Brain microvascular endothelial cell (primary cell): ENCODE results near the gene ZNF668.
A peak's percentile ranks its signal among the peaks of the same experiment; 100 is the strongest.

Source experiments
- DNase-seq: peaks from one replicate; pipeline ENCODE4 v3.0.0-alpha.2; 2020
- H3K27ac ChIP-seq: fragments of 250-450 bp; sonication (Bioruptor Pico); 2 replicates; pipeline ENCODE4 v1.5.1; 2020; ENCODE audit warnings: mild to moderate bottlenecking, moderate library complexity
- H3K27me3 ChIP-seq: fragments of 250-450 bp; sonication (Bioruptor Pico); replicated peaks from 2 replicates; pipeline ENCODE4 v1.5.1; 2020; ENCODE audit warnings: mild to moderate bottlenecking
- H3K36me3 ChIP-seq: fragments of 250-450 bp; sonication (Bioruptor Pico); replicated peaks from 2 replicates; pipeline ENCODE4 v1.5.1; 2020; ENCODE audit warnings: mild to moderate bottlenecking
- H3K4me3 ChIP-seq: 2 replicates; pipeline ENCODE4 v1.5.1; 2011; ENCODE audit warnings: low read depth, mild to moderate bottlenecking, control low read depth, low read length, moderate library complexity
- in situ Hi-C: cut with HindIII; loops from 2 replicates; pipeline ENCODE4 v1.10.0; 2017; ENCODE audit warnings: low sequenced_read_pairs, low pct_ligation_motif_present
- TF ChIP-seq, protein P1 (sequence below): IDR thresholded peaks from 2 replicates; pipeline ENCODE4 v1.5.1; 2011; ENCODE audit warnings: low read depth, mild to moderate bottlenecking, moderate library complexity, low read length, control low read depth, inconsistent platforms; ENCODE audit errors: missing control alignments

The ZNF668 gene

DNA sequence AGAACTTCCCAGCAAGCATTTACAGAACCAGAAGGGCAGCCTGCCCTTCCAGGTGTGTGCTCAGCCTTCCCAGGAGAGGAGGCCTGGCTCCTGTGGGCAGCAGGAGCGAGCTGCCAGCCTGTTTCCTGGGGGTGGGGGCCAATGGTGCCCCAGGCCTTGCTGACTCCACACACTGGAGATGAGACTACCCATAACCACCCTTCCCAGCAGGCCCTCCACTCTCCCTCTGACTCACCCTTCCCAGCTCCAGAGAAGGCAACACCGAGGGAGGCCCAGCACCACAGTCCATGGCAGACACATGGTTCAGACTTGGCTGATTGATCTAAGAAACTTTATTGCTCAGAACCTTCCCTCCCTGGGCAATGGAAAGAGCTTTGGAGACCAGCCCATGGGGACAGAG, 16.5 kb upstream of the ZNF668 start:
- TF ChIP-seq, protein P1, sequence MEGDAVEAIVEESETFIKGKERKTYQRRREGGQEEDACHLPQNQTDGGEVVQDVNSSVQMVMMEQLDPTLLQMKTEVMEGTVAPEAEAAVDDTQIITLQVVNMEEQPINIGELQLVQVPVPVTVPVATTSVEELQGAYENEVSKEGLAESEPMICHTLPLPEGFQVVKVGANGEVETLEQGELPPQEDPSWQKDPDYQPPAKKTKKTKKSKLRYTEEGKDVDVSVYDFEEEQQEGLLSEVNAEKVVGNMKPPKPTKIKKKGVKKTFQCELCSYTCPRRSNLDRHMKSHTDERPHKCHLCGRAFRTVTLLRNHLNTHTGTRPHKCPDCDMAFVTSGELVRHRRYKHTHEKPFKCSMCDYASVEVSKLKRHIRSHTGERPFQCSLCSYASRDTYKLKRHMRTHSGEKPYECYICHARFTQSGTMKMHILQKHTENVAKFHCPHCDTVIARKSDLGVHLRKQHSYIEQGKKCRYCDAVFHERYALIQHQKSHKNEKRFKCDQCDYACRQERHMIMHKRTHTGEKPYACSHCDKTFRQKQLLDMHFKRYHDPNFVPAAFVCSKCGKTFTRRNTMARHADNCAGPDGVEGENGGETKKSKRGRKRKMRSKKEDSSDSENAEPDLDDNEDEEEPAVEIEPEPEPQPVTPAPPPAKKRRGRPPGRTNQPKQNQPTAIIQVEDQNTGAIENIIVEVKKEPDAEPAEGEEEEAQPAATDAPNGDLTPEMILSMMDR: no peak
- DNase-seq: peak; percentile 49
- H3K27me3 ChIP-seq: no peaks in the 10 kb centered on the region
- H3K27ac ChIP-seq: no peak overlapping the region
- peaks cover 12% of the 10 kb centered on the region for H3K36me3 ChIP-seq
- in situ Hi-C loops: no loop called here
- no peak overlapping the region for H3K4me3 ChIP-seq

DNA sequence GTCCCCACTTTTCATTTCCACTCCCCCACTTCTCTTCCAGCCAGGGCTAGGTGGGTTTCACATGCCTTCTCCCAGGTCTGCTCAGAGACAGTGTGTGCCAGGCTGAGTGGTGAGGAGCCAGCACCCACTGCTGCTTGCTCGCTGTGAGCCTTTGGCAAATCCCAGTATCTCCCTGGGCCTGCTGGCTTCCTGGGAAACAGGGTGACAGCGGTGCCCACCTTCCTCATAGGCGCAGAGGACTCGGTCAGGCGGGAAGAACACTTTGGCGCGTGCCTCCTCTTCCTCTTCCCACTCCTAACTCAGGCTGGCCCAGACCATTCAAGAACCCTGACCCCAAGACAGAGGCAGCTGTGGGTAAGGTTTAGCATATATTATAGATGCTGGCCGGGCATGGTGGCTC, 15.2 kb upstream of the ZNF668 start:
- Histone ChIP-seq H3K27ac (no peak overlapping the region), H3K36me3 (peaks cover 12% of the 10 kb centered on the region), H3K4me3 (no peak overlapping the region), H3K27me3 (no peaks in the 10 kb centered on the region)
- TF ChIP-seq, protein P1: no peak
- no peak for DNase-seq
- in situ Hi-C loops: no loop called here

DNA sequence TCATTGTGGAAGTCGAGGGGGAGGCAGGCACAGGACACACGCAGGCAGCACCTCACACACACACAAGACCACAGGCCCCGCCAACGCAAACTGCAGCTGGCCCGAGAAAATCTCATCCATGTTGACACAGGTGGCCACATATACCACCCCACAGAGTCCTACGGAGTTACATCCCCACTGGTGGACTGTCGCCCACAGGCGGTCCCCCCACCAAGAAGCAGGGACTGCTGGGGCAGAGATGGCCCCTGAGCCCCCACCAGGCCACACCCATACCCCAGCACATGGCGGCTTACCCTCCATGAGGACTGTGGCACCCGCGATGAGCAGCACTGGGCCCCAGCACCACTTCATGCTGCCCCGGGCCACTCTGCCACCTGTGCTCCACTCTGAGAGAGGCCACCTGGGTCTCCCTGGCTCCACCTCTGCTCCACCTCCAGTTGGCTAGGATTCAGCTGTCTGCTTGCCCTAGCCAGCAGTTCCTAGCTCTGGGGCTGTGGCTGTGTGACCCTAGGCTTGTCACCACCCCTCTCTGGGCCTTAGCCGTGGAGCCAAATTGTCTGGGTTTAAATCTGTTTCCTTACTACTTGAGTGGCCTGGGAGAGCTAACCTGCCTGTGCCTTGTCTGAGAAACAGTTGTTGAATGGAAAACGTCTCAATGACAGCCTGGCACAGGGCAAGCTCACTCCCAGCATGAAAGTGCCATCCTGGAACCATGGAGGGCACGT, 14.6 kb upstream of the ZNF668 start, which contains the start of gene PRSS53:
Gene PRSS53 (minus strand): TSS at position 485 of the 725 bp plus-strand sequence. CDS start 134 bp downstream, at position 351.
- Histone ChIP-seq H3K36me3 (peaks cover 12% of the 10 kb centered on the region), H3K27me3 (no peaks in the 10 kb centered on the region), H3K27ac (no peak within 1 kb of the TSS), H3K4me3 (no peak within 1 kb of the TSS)
- TF ChIP-seq, protein P1: no peak
- no peak for DNase-seq
- in situ Hi-C loops: no loop called here

DNA sequence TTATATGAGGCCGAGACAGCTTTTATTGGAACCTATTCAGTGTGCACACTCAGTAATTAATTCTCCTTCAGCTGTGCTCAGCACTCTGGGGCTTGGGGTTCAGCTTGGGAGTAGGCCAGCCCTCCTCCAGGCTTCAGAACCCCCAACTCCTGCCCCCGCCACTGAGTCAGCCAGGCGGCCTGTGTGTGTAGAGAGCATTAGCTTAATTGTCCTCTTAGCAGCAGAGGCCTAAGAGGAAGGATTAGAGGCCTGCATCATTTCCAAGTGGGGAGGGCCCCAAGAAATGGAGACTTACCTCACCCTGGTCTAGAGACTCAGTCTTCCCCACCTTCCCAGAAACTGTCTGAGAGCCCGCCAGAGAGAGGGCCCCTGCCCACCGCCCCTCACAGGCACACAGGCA, 13.9 kb upstream of the ZNF668 start:
- Histone ChIP-seq H3K4me3 (no peak overlapping the region), H3K27ac (no peak overlapping the region), H3K36me3 (peaks cover 12% of the 10 kb centered on the region), H3K27me3 (no peaks in the 10 kb centered on the region)
- in situ Hi-C loops: no loop called here
- TF ChIP-seq, protein P1: no peak
- DNase-seq: no peak

DNA sequence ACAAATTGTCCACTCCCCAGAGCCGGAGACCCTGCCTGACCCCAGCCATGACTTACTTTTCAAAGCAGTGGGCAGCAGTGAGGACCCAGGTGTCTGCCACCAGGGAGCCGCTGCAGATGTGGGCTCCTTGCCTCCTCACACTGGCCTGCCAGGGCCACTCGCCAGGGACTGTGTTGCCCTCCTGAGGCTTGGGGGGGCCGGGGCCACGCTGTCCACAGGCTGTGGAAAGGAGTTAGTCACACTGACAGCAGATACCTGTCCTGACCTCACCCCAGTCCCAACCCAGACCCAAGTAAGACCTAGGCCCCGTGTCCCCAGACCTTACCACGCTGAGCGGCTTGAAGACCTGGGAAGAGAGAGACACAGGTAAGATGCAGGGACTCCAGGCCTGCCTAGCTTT, 13.4 kb upstream of the ZNF668 start:
- no peaks in the 10 kb centered on the region for H3K27me3 ChIP-seq
- in situ Hi-C loops: no loop called here
- H3K36me3 ChIP-seq: peaks cover 12% of the 10 kb centered on the region
- H3K27ac ChIP-seq: no peak overlapping the region
- TF ChIP-seq, protein P1: no peak
- DNase-seq: no peak
- H3K4me3 ChIP-seq: no peak overlapping the region

DNA sequence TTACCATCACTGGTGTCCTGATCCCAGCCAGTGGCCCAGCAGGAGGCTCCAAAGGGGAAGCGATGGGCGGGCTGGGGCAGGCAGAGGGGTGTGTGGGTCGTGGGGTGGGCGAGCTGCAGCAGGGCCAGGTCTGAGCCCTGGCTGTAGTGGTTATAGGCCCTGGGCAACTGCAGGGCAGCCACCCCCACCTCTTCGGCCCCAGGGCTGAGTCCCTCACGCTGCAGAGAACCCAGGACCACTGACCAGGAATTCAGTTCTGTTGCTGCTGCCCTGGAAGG, 12.5 kb upstream of the ZNF668 start:
- no peaks in the 10 kb centered on the region for H3K27me3 ChIP-seq
- H3K27ac ChIP-seq: no peak overlapping the region
- DNase-seq: no peak
- H3K4me3 ChIP-seq: no peak overlapping the region
- TF ChIP-seq, protein P1: no peak
- in situ Hi-C loops: no loop called here
- H3K36me3 ChIP-seq: peaks cover 12% of the 10 kb centered on the region
